Activated naive CD4-positive, alpha-beta T cell (primary cell): ENCODE data around the gene FBL.

Experiments used
- DNase-seq, 4 experiments: peaks; one replicate each; lab custom pipeline; 2025; lab: John Stamatoyannopoulos, UW

The FBL gene

GRCh38 chr19:39842693-39843435 lies 3.3 kb downstream of the FBL start:
- DNase-seq, result no peak

- DNase-seq, result no peak
Measured at GRCh38 chr19:39841041-39841440, 5.1 kb downstream of the FBL start.

- DNase-seq, result no peak
Measured at GRCh38 chr19:39840492-39840891, 5.7 kb downstream of the FBL start.

- no peak for DNase-seq
Measured at GRCh38 chr19:39839678-39840327, 6.4 kb downstream of the FBL start.

GRCh38 chr19:39838569-39838968 lies 7.6 kb downstream of the FBL start:
- no peak for DNase-seq

- DNase-seq, result no peak
Measured at GRCh38 chr19:39837978-39838377, 8.2 kb downstream of the FBL start.

- DNase-seq, result no peak
Measured at GRCh38 chr19:39834287-39834841, 11.8 kb downstream of the FBL start.

GRCh38 chr19:39833464-39834286 lies 12.5 kb downstream of the FBL start, which contains the start of gene DYRK1B:
DYRK1B (minus strand) TSS chr19:39834162; CDS start chr19:39831867, 2,295 bp downstream.
- DNase-seq, result peak; percentile 83 to 96 (median 92)

- DNase-seq, result no peak
Measured at GRCh38 chr19:39833160-39833463, 13.1 kb downstream of the FBL start.

- no peak for DNase-seq
Measured at GRCh38 chr19:39832341-39833083, 13.7 kb downstream of the FBL start.

GRCh38 chr19:39831679-39832078 lies 14.5 kb downstream of the FBL start:
- no peak for DNase-seq

- no peak for DNase-seq
Measured at GRCh38 chr19:39830847-39831246, 15.3 kb downstream of the FBL start.

GRCh38 chr19:39830406-39830805 lies 15.8 kb downstream of the FBL start:
- DNase-seq, result no peak

- no peak for DNase-seq
Measured at GRCh38 chr19:39829702-39830275, 16.4 kb downstream of the FBL start.

GRCh38 chr19:39828654-39829032 lies 17.5 kb downstream of the FBL start:
- DNase-seq, result no peak

- no peak for DNase-seq
Measured at GRCh38 chr19:39828015-39828653, 18.0 kb downstream of the FBL start.

GRCh38 chr19:39827216-39827615 lies 19.0 kb downstream of the FBL start:
- DNase-seq, result no peak

- DNase-seq, result no peak
Measured at GRCh38 chr19:39826311-39826945, 19.8 kb downstream of the FBL start.

- no peak for DNase-seq
Measured at GRCh38 chr19:39825531-39826076, 20.6 kb downstream of the FBL start.

- DNase-seq, result no peak
Measured at GRCh38 chr19:39825093-39825463, 21.1 kb downstream of the FBL start.
